H9 (cell line): ENCODE results near the gene MRPS23. TPM values are rescaled to one million over a fixed set of nuclear protein-coding genes. Genes with fewer than 3 reads are reported as not detected.

Source experiments
- DNase-seq: peaks from one replicate; pipeline ENCODE4 v3.0.0-alpha.2; 2017
- H2AFZ ChIP-seq: one replicate; pipeline ENCODE4 v1.6.1; 2013; ENCODE audit warnings: mild to moderate bottlenecking, low read length, control low read depth, moderate library complexity
- H2AK5ac ChIP-seq: 2 replicates; pipeline ENCODE4 v1.6.1; 2013; ENCODE audit warnings: low read length, control low read depth, mixed read lengths; ENCODE audit not compliant: insufficient read length
- H2BK120ac ChIP-seq: one replicate; pipeline ENCODE4 v1.6.1; 2013; ENCODE audit warnings: low read depth, mild to moderate bottlenecking, low read length, control low read depth, inconsistent platforms; ENCODE audit not compliant: poor library complexity, severe bottlenecking
- H2BK12ac ChIP-seq: 2 replicates; pipeline ENCODE4 v1.6.1; 2013; ENCODE audit warnings: low read length, control low read depth, mixed read lengths, low read depth; ENCODE audit not compliant: insufficient read length
- H2BK15ac ChIP-seq: 2 replicates; pipeline ENCODE4 v1.6.1; 2013; ENCODE audit warnings: low read depth, low read length, control low read depth
- H2BK20ac ChIP-seq: one replicate; pipeline ENCODE4 v1.6.1; 2013; ENCODE audit warnings: low read depth, mild to moderate bottlenecking, low read length, control low read depth, inconsistent platforms; ENCODE audit not compliant: poor library complexity, severe bottlenecking
- H2BK5ac ChIP-seq: 2 replicates; pipeline ENCODE4 v1.6.1; 2013; ENCODE audit warnings: low read length, control low read depth, mixed read lengths; ENCODE audit not compliant: insufficient read length
- H3K14ac ChIP-seq: 2 replicates; pipeline ENCODE4 v1.6.1; 2013; ENCODE audit warnings: low read length, control low read depth; ENCODE audit not compliant: insufficient read depth
- H3K18ac ChIP-seq: 2 replicates; pipeline ENCODE4 v1.6.1; 2013; ENCODE audit warnings: low read depth, mild to moderate bottlenecking, mixed read lengths, low read length, control low read depth; ENCODE audit not compliant: insufficient read length
- H3K23ac ChIP-seq: 2 replicates; pipeline ENCODE4 v1.6.1; 2013; ENCODE audit warnings: low read length, control low read depth, mixed read lengths, low read depth; ENCODE audit not compliant: insufficient read length
- H3K23me2 ChIP-seq: 2 replicates; pipeline ENCODE4 v1.6.1; 2013; ENCODE audit warnings: low read depth, mild to moderate bottlenecking, mixed read lengths, low read length, control low read depth; ENCODE audit not compliant: insufficient read length, poor library complexity, severe bottlenecking
- H3K27ac ChIP-seq: 2 replicates; pipeline ENCODE4 v1.5.1; 2013; ENCODE audit warnings: low read length, control low read depth, mixed read lengths, low read depth; ENCODE audit not compliant: insufficient read length
- H3K27me3 ChIP-seq: 2 replicates; pipeline ENCODE4 v1.6.1; 2013; ENCODE audit warnings: low read length, control low read depth, inconsistent platforms; ENCODE audit not compliant: insufficient read depth
- H3K4ac ChIP-seq: 2 replicates; pipeline ENCODE4 v1.6.1; 2013; ENCODE audit warnings: low read depth, mild to moderate bottlenecking, control low read depth, inconsistent platforms, low read length, moderate library complexity
- H3K4me1 ChIP-seq: 2 replicates; pipeline ENCODE4 v1.6.1; 2013; ENCODE audit warnings: low read length, control low read depth, inconsistent platforms; ENCODE audit not compliant: insufficient read depth
- H3K4me2 ChIP-seq: 2 replicates; pipeline ENCODE4 v1.6.1; 2013; ENCODE audit warnings: low read length, control low read depth, mixed read lengths; ENCODE audit not compliant: insufficient read length, insufficient read depth
- H3K56ac ChIP-seq: 2 replicates; pipeline ENCODE4 v1.6.1; 2013; ENCODE audit warnings: low read depth, mild to moderate bottlenecking, mixed read lengths, low read length, control low read depth; ENCODE audit not compliant: insufficient read length
- H3K79me1 ChIP-seq: 2 replicates; pipeline ENCODE4 v1.6.1; 2013; ENCODE audit warnings: low read depth, mild to moderate bottlenecking, moderate library complexity, low read length, control low read depth, inconsistent platforms; ENCODE audit not compliant: insufficient read depth, poor library complexity, severe bottlenecking
- H3K79me2 ChIP-seq: 2 replicates; pipeline ENCODE4 v1.6.1; 2013; ENCODE audit warnings: low read length, control low read depth, inconsistent platforms; ENCODE audit not compliant: insufficient read depth
- H3K9ac ChIP-seq: 2 replicates; pipeline ENCODE4 v1.6.1; 2013; ENCODE audit warnings: low read length, control low read depth, mixed read lengths; ENCODE audit not compliant: insufficient read length; ENCODE audit errors: extremely low read depth
- H3K9me3 ChIP-seq: one replicate; pipeline ENCODE4 v1.6.1; 2013; ENCODE audit warnings: low read depth, low read length, inconsistent platforms; ENCODE audit not compliant: control insufficient read depth
- H3T11ph ChIP-seq: one replicate; pipeline ENCODE4 v1.6.1; 2013; ENCODE audit warnings: mild to moderate bottlenecking, low read length, control low read depth, inconsistent platforms
- H4K20me1 ChIP-seq: one replicate; pipeline ENCODE4 v1.6.1; 2013; ENCODE audit not compliant: control insufficient read depth, insufficient read length, insufficient read depth
- H4K5ac ChIP-seq: 2 replicates; pipeline ENCODE4 v1.6.1; 2013; ENCODE audit warnings: low read depth, mild to moderate bottlenecking, mixed read lengths, low read length, control low read depth; ENCODE audit not compliant: insufficient read length
- H4K8ac ChIP-seq: replicated peaks from 2 replicates; pipeline ENCODE4 v1.6.1; 2013; ENCODE audit warnings: low read length, control low read depth, mixed read lengths, low read depth; ENCODE audit not compliant: insufficient read length
- H4K91ac ChIP-seq: 2 replicates; pipeline ENCODE4 v1.6.1; 2013; ENCODE audit warnings: low read depth, mild to moderate bottlenecking, moderate library complexity, mixed read lengths, low read length, control low read depth; ENCODE audit not compliant: insufficient read length
- H3K27ac Mint-ChIP-seq, 3 experiments: 2 replicates in 2 of 3; 3 replicates in 1 of 3; pipeline ENCODE4 v1.8.0; 2020 to 2021; ENCODE audit warnings: mixed read lengths in 3 of 3, mild to moderate bottlenecking in 1 of 3, moderate library complexity in 1 of 3
- H3K27me3 Mint-ChIP-seq: 2 replicates; pipeline ENCODE4 v1.8.0; 2021; ENCODE audit warnings: low read depth, mild to moderate bottlenecking, moderate library complexity, mixed read lengths
- H3K36me3 Mint-ChIP-seq, 3 experiments: 2 replicates in 2 of 3; 3 replicates in 1 of 3; pipeline ENCODE4 v1.8.0; 2020 to 2021; ENCODE audit warnings: low read depth in 3 of 3, mixed read lengths in 3 of 3; ENCODE audit not compliant: insufficient read depth in 1 of 3
- H3K4me1 Mint-ChIP-seq, 2 experiments: 2 replicates each; pipeline ENCODE4 v1.8.0; 2020; ENCODE audit warnings: mixed read lengths in 2 of 2
- H3K4me3 Mint-ChIP-seq, 2 experiments: 2 replicates in 1 of 2; 3 replicates in 1 of 2; pipeline ENCODE4 v1.8.0; 2020 to 2021; ENCODE audit warnings: mild to moderate bottlenecking in 2 of 2, mixed read lengths in 2 of 2, moderate library complexity in 1 of 2
- H3K9me3 Mint-ChIP-seq, 2 experiments: 2 replicates in 1 of 2; 3 replicates in 1 of 2; pipeline ENCODE4 v1.8.0; 2020; ENCODE audit warnings: mild to moderate bottlenecking in 2 of 2, mixed read lengths in 2 of 2, moderate library complexity in 1 of 2
- CTCF ChIP-seq: fragments of 200-600 bp; sonication (generic); conservative IDR thresholded peaks from 3 replicates; pipeline ENCODE4 v1.8.0; 2021; ENCODE audit warnings: antibody characterized with exemption, mild to moderate bottlenecking
- WGBS: extraction: QIAGEN DNeasy Blood & Tissue Kit; methylation state at CpG from one replicate; pipeline ENCODE4 v1.1.7; 2013; ENCODE audit warnings: missing lambda C conversion rate, low lambda C conversion rate, mixed read lengths; ENCODE audit not compliant: insufficient read length; ENCODE audit errors: extremely low coverage; 5-methylcytosine and 5-hydroxymethylcytosine counted together
- total RNA-seq: library from RNA; stranded (reverse); gene quantifications from 2 replicates; pipeline ENCODE4 v1.2.1, GENCODE V29; 2021

MRPS23 gene
- total RNA-seq, 1 experiment from 2014 or later: 62.0 TPM

GRCh38 chr17:57788725-57789124 lies 61.1 kb downstream of the MRPS23 start:
- H3K4me2 ChIP-seq: no peak overlapping the region
- no peaks in the 10 kb centered on the region; the same call in 1 of the 2 replicates for H3K4me1 ChIP-seq
- no peak overlapping the region for H2BK15ac ChIP-seq
- no peak overlapping the region for H3K9ac ChIP-seq
- Mint-ChIP-seq H3K9me3 (peaks cover 0 to 2% of the 10 kb centered on the region in 2 experiments; a peak in 2 of 5 replicates), H3K27ac (no peak overlapping the region), H3K36me3 (no peaks in the 10 kb centered on the region), H3K4me3 (no peak overlapping the region), H3K27me3 (peaks cover 40% of the 10 kb centered on the region), H3K4me1 (0 out of 4 replicates have a peak, but pooled peaks cover 0 to 2% of the 10 kb centered on the region in 2 experiments)
- no peak overlapping the region for H2BK5ac ChIP-seq
- H3K9me3 ChIP-seq: no peaks in the 10 kb centered on the region
- no peak overlapping the region for H3K4ac ChIP-seq
- no peak overlapping the region for H2BK120ac ChIP-seq
- H3K27ac ChIP-seq: no peak overlapping the region
- no peak overlapping the region for H2AK5ac ChIP-seq
- no peak overlapping the region for H4K91ac ChIP-seq
- WGBS: no CpG with 5 or more reads among the region's 4 CpGs
- no peak overlapping the region for H2AFZ ChIP-seq
- no peaks in the 10 kb centered on the region for H3K79me2 ChIP-seq
- no peak overlapping the region for H3K56ac ChIP-seq
- H2BK12ac ChIP-seq: no peak overlapping the region
- no peak for TF ChIP-seq CTCF
- H4K5ac ChIP-seq: no peak overlapping the region
- H3K23me2 ChIP-seq: no peaks in the 10 kb centered on the region
- no peak overlapping the region for H2BK20ac ChIP-seq
- H3K14ac ChIP-seq: no peak overlapping the region
- H3K79me1 ChIP-seq: no peaks in the 10 kb centered on the region
- no peaks in the 10 kb centered on the region for H4K20me1 ChIP-seq
- no peak overlapping the region for H3T11ph ChIP-seq
- no peak overlapping the region for H4K8ac ChIP-seq
- no peaks in the 10 kb centered on the region; the same call in 1 of the 2 replicates for H3K27me3 ChIP-seq
- H3K23ac ChIP-seq: no peak overlapping the region
- no peak overlapping the region for H3K18ac ChIP-seq
- DNase-seq: no peak
